ENCODE results near the gene MADD.

GRCh38 chr11:47348859-47349258 lies 78.9 kb downstream of the MADD start:
- peak in 1 of 2 donors; percentile 36 for TF ChIP-seq CTCF (conservative IDR thresholded peaks at IDR 0.05 in 1 of 2, IDR thresholded peaks at IDR 0.05 in 1 of 2; ENCODE audit: low read depth in 1 of 2, low read length in 2 of 2)
- no peak for TF ChIP-seq EZH2 (IDR thresholded peaks at IDR 0.05; ENCODE audit: low read length, missing control alignments)
